Measurements from ENCODE around the gene BRD1.

- TF ChIP-seq CTCF (IDR thresholded peaks at IDR 0.05 in 2 of 3, conservative IDR thresholded peaks at IDR 0.05 in 1 of 3; ENCODE audit: borderline replicate concordance in 1 of 3, insufficient read depth in 1 of 3, low read depth in 2 of 3, low read length in 2 of 3) (no peak), CEBPB (IDR thresholded peaks at IDR 0.05; ENCODE audit: low read depth) (no peak), SP1 (IDR thresholded peaks at IDR 0.05; ENCODE audit: low read depth) (no peak), TCF7L2 (IDR thresholded peaks at IDR 0.05; ENCODE audit: borderline replicate concordance, extremely low read depth, insufficient read depth, insufficient read length) (no peak), POLR2A (IDR thresholded peaks at IDR 0.05; ENCODE audit: borderline replicate concordance, extremely low read depth, insufficient read depth, insufficient read length) (no peak), ZNF274 (IDR thresholded peaks at IDR 0.05; ENCODE audit: low read depth, low read length) (no peak)
Observed at GRCh38 chr22:49725516-49725915, 102.2 kb downstream of the BRD1 start.
